ENCODE results near the gene DNAJC15. TPM values are rescaled to one million over a fixed set of nuclear protein-coding genes. Genes with fewer than 3 reads are reported as not detected.

The DNAJC15 gene
- total RNA-seq, 3 donors from 2014 or later, result 9.2 to 14.4 (median 12.9) TPM

- intact Hi-C loops (cut with DNase I; ENCODE audit: low total_unique reads), result no loop called here
- H3K4me3 ChIP-seq, result no peak overlapping the region
- H3K36me3 ChIP-seq, result no peaks in the 10 kb centered on the region
- H3K27me3 ChIP-seq, result no peaks in the 10 kb centered on the region
- no peak for DNase-seq (ENCODE audit: low spot score in 2 of 2)
- no peaks in the 10 kb centered on the region for H3K4me1 ChIP-seq
- H3K27ac ChIP-seq, result no peak overlapping the region
- TF ChIP-seq CTCF (IDR thresholded peaks at IDR 0.05), result no peak
- no peak for TF ChIP-seq POLR2AphosphoS5 (IDR thresholded peaks at IDR 0.05)
- no peak for TF ChIP-seq POLR2A (IDR thresholded peaks at IDR 0.05)
- H3K9me3 ChIP-seq, result no peaks in the 10 kb centered on the region
Measured at GRCh38 chr13:43150369-43151207, 127.2 kb downstream of the DNAJC15 start.

DNA sequence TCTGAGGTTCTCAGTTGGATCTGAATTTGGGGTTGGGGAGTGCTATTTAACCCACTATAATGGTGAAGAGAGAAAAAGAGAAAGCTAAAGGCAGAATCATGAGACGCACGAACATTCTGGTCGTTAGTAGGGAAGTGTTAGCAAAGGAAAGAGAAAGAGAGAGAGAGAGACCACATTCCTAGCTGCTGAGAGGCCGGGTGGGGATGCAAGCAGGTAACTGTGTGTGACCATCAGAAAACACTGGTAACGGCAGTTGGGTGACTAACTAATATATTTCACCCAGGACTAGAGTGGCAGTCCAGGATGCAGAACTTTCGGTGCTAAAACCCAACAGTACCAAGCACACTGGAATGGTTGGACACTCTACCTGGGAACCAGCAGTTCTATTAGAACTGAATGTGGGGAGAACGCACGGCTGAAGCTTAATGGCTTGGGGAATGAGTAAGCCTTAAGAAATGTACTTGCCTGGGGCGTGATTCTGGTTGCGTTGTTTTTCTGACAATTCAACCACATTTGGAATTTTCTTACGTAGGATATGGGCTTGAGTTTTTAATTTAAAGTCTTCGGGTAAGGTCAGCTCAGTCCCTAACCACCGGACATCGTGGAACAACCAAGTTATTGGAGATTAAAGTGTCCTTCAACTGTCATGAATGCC is 130.2 kb downstream of the DNAJC15 start:
- intact Hi-C loops (cut with DNase I; ENCODE audit: low total_unique reads), result no loop called here
- no peaks in the 10 kb centered on the region for H3K4me1 ChIP-seq
- H3K9me3 ChIP-seq, result no peaks in the 10 kb centered on the region
- no peaks in the 10 kb centered on the region for H3K27me3 ChIP-seq
- H3K27ac ChIP-seq, result no peak overlapping the region
- no peaks in the 10 kb centered on the region for H3K36me3 ChIP-seq
- no peak for DNase-seq (ENCODE audit: low spot score in 2 of 2)
- no peak overlapping the region for H3K4me3 ChIP-seq
- TF ChIP-seq CTCF (IDR thresholded peaks at IDR 0.05), result no peak
- TF ChIP-seq POLR2AphosphoS5 (IDR thresholded peaks at IDR 0.05), result no peak
- no peak for TF ChIP-seq POLR2A (IDR thresholded peaks at IDR 0.05)

- H3K9me3 ChIP-seq, result no peaks in the 10 kb centered on the region
- DNase-seq (ENCODE audit: low spot score in 2 of 2), result no peak
- no peak overlapping the region for H3K27ac ChIP-seq
- no peaks in the 10 kb centered on the region for H3K4me1 ChIP-seq
- intact Hi-C loops (cut with DNase I; ENCODE audit: low total_unique reads), result no loop called here
- no peaks in the 10 kb centered on the region for H3K36me3 ChIP-seq
- no peak overlapping the region for H3K4me3 ChIP-seq
- no peak for TF ChIP-seq POLR2AphosphoS5 (IDR thresholded peaks at IDR 0.05)
- no peak for TF ChIP-seq POLR2A (IDR thresholded peaks at IDR 0.05)
- TF ChIP-seq CTCF (IDR thresholded peaks at IDR 0.05), result no peak
- no peaks in the 10 kb centered on the region for H3K27me3 ChIP-seq
Measured at GRCh38 chr13:43154156-43154651, 130.8 kb downstream of the DNAJC15 start.

DNA sequence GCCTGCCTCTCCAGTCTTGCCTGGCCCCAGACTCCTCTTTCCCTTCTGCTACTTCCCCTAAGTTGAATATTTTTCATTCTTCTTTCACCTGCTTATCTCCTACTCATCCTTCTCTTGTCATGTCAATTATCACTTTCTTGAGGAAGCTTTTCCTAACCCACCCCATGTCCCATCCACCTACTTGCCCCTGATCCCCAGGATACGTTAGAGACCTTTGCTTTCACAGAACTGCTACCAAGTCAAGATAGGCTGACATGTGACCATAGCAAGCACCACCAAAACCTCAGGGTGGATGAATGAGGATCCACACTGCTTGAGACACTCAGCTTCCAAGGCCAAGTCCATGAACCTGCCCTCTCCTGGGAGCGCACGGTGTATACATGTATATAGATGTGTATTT is 131.5 kb downstream of the DNAJC15 start:
- H3K36me3 ChIP-seq, result no peaks in the 10 kb centered on the region
- no peaks in the 10 kb centered on the region for H3K27me3 ChIP-seq
- intact Hi-C loops (cut with DNase I; ENCODE audit: low total_unique reads), result no loop called here
- H3K27ac ChIP-seq, result no peak overlapping the region
- H3K4me1 ChIP-seq, result no peaks in the 10 kb centered on the region
- TF ChIP-seq POLR2A (IDR thresholded peaks at IDR 0.05), result no peak
- TF ChIP-seq CTCF (IDR thresholded peaks at IDR 0.05), result no peak
- no peak for TF ChIP-seq POLR2AphosphoS5 (IDR thresholded peaks at IDR 0.05)
- no peak for DNase-seq (ENCODE audit: low spot score in 2 of 2)
- no peak overlapping the region for H3K4me3 ChIP-seq
- no peaks in the 10 kb centered on the region for H3K9me3 ChIP-seq

GRCh38 chr13:43156916-43157315 is 133.5 kb downstream of the DNAJC15 start:
- intact Hi-C loops (cut with DNase I; ENCODE audit: low total_unique reads), result no loop called here
- no peak for DNase-seq (ENCODE audit: low spot score in 2 of 2)
- Histone ChIP-seq H3K4me1 (no peaks in the 10 kb centered on the region), H3K9me3 (no peaks in the 10 kb centered on the region), H3K27me3 (no peaks in the 10 kb centered on the region), H3K4me3 (no peak overlapping the region), H3K27ac (no peak overlapping the region), H3K36me3 (no peaks in the 10 kb centered on the region)
- TF ChIP-seq CTCF (IDR thresholded peaks at IDR 0.05) (no peak), POLR2AphosphoS5 (IDR thresholded peaks at IDR 0.05) (no peak), POLR2A (IDR thresholded peaks at IDR 0.05) (no peak)
